HepG2 (cell line): ENCODE measurements around the gene TMEM144. TPM values are rescaled to one million over a fixed set of nuclear protein-coding genes. Genes with fewer than 3 reads are reported as not detected.
"Not testable (repeated sequence)": the region's sequence is repeated elsewhere in the genome, so short reads cannot be mapped to it uniquely, and the experiment has no call there.

Source experiments
- ATAC-seq: fragments of 200-7000 bp; cut with Tn5 transposase; 3 replicates; pipeline ENCODE4 v1.9.1; 2020; ENCODE audit warnings: mild to moderate bottlenecking, moderate library complexity
- BruUV-seq: library from RNA; stranded (reverse); fragments of 400-500 nt; replicated peaks from 2 replicates; lab custom pipeline; 2021; lab: Mats Ljungman, UMichigan
- CTCF ChIA-PET: fragments of 300-600 bp; formaldehyde crosslinking; extraction: SDS; loops from one replicate; lab custom pipeline; 2021; ENCODE audit warnings: low total read pairs, inconsistent platforms, low intra/inter-chr PET ratio; lab: Yijun Ruan, JAX
- POLR2A ChIA-PET: fragments of 350-600 bp; sonication (Branson Sonifier 250); formaldehyde crosslinking; loops from one replicate; lab custom pipeline; 2020; ENCODE audit warnings: antibody characterized with exemption, inconsistent platforms; lab: Yijun Ruan, JAX
- DNase-seq: peaks from one replicate; pipeline ENCODE4 v3.0.0-alpha.2; 2015; ENCODE audit warnings: low spot score
- FAIRE-seq: peaks from 3 replicates; lab custom pipeline; 2011; peaks lifted over from hg19 to GRCh38; lab: Jason Lieb, UNC
- H2AFZ ChIP-seq: one replicate; pipeline ENCODE4 v1.6.1; 2011; ENCODE audit warnings: low read length, inconsistent platforms
- H3K27ac ChIP-seq: fragments of 300-600 bp; 3 replicates; pipeline ENCODE4 v1.8.0; 2011; ENCODE audit warnings: mixed run types, mild to moderate bottlenecking, mixed read lengths, low read length, inconsistent platforms; ENCODE audit not compliant: insufficient read depth; ENCODE audit errors: extremely low read length
- H3K27me3 ChIP-seq, 2 experiments: fragments of 200-600 bp in 1 of 2; 2 replicates in 1 of 2; 3 replicates in 1 of 2; pipeline versions ENCODE4 v1.6.0 to v1.8.0; 2011; ENCODE audit warnings: low read length in 2 of 2, mild to moderate bottlenecking in 2 of 2, moderate library complexity in 2 of 2, inconsistent platforms in 1 of 2; ENCODE audit not compliant: insufficient read depth in 2 of 2, control insufficient read depth in 1 of 2
- H3K36me3 ChIP-seq, 2 experiments: fragments of 200-600 bp in 1 of 2; replicated peaks in 1 of 2; 2 replicates in 1 of 2; 3 replicates in 1 of 2; pipeline versions ENCODE4 v1.5.1 to v1.8.0; 2011; ENCODE audit warnings: low read length in 2 of 2, inconsistent platforms in 1 of 2; ENCODE audit not compliant: insufficient read depth in 2 of 2, control insufficient read depth in 1 of 2
- H3K4me1 ChIP-seq: 2 replicates; pipeline ENCODE4 v1.5.1; 2012; ENCODE audit warnings: low read length, inconsistent platforms; ENCODE audit not compliant: insufficient read depth
- H3K4me2 ChIP-seq: 2 replicates; pipeline ENCODE4 v1.6.0; 2011; ENCODE audit warnings: low read depth, low read length, inconsistent platforms
- H3K4me3 ChIP-seq, 3 experiments: fragments of 200-600 bp in 1 of 3; sonication (generic), shearing (Covaris generic) in 1 of 3; replicated peaks in 1 of 3; 2 replicates each; pipeline ENCODE4 v1.5.1; 2011 to 2016; ENCODE audit warnings: low read length in 3 of 3, inconsistent platforms in 2 of 3, low read depth in 2 of 3, mild to moderate bottlenecking in 2 of 3, control low read depth in 1 of 3, mixed read lengths in 1 of 3; ENCODE audit not compliant: insufficient read depth in 1 of 3
- H3K79me2 ChIP-seq: one replicate; pipeline ENCODE4 v1.6.1; 2011; ENCODE audit warnings: low read length, inconsistent platforms; ENCODE audit not compliant: insufficient read depth
- H3K9ac ChIP-seq: 2 replicates; pipeline ENCODE4 v1.6.0; 2011; ENCODE audit warnings: mild to moderate bottlenecking, low read depth, low read length, inconsistent platforms; ENCODE audit not compliant: insufficient read depth
- H3K9me3 ChIP-seq: 2 replicates; pipeline ENCODE4 v1.5.1; 2012; ENCODE audit warnings: mild to moderate bottlenecking, low read length
- H4K20me1 ChIP-seq: 2 replicates; pipeline ENCODE4 v1.6.0; 2011; ENCODE audit warnings: inconsistent platforms, mild to moderate bottlenecking, low read length, moderate library complexity; ENCODE audit not compliant: insufficient read depth
- AGO1 ChIP-seq: fragments of 200-400 bp; formaldehyde crosslinking; IDR thresholded peaks from 2 replicates; pipeline ENCODE4 v1.6.1; 2017; ENCODE audit warnings: mild to moderate bottlenecking, low read depth, low read length, moderate library complexity; ENCODE audit not compliant: poor library complexity, severe bottlenecking
- BRD4 ChIP-seq: sonication (generic); formaldehyde crosslinking; IDR thresholded peaks from 2 replicates; pipeline ENCODE4 v1.4.0; 2020; ENCODE audit warnings: missing genetic modification reagents
- GPN1 ChIP-seq: sonication (generic); formaldehyde crosslinking; IDR thresholded peaks from 2 replicates; pipeline ENCODE4 v1.5.1; 2020; ENCODE audit warnings: missing genetic modification reagents, borderline replicate concordance
- JARID2 ChIP-seq: sonication (generic); formaldehyde crosslinking; IDR thresholded peaks from 2 replicates; pipeline ENCODE4 v1.8.1; 2023; ENCODE audit warnings: missing genetic modification reagents, inconsistent platforms; ENCODE audit not compliant: insufficient replicate concordance
- NR2F6 ChIP-seq, 2 experiments: IDR thresholded peaks; 2 replicates each; pipeline ENCODE4 v1.6.1; 2016; ENCODE audit warnings: antibody characterized with exemption in 1 of 2, mild to moderate bottlenecking in 1 of 2
- PBX2 ChIP-seq: IDR thresholded peaks from 2 replicates; pipeline ENCODE4 v1.6.1; 2016; ENCODE audit warnings: control low read depth
- RAD21 ChIP-seq: fragments of 450-650 bp; formaldehyde crosslinking; IDR thresholded peaks from 2 replicates; pipeline ENCODE4 v1.5.0; 2020; ENCODE audit warnings: mild to moderate bottlenecking
- SNAPC5 ChIP-seq: sonication (generic); formaldehyde crosslinking; IDR thresholded peaks from 2 replicates; pipeline ENCODE4 v1.8.1; 2023; ENCODE audit warnings: mild to moderate bottlenecking, missing genetic modification reagents, borderline replicate concordance
- YEATS4 ChIP-seq: sonication (generic); formaldehyde crosslinking; IDR thresholded peaks from 2 replicates; pipeline ENCODE4 v1.4.0; 2020; ENCODE audit warnings: missing genetic modification reagents, borderline replicate concordance
- ZNF101 ChIP-seq: sonication (generic); formaldehyde crosslinking; IDR thresholded peaks from 2 replicates; pipeline ENCODE4 v1.4.0; 2020; ENCODE audit warnings: mild to moderate bottlenecking, low read depth, missing genetic modification reagents, borderline replicate concordance
- ZNF34 ChIP-seq: sonication (generic); formaldehyde crosslinking; IDR thresholded peaks from 2 replicates; pipeline ENCODE4 v1.4.0; 2020; ENCODE audit warnings: mild to moderate bottlenecking, missing genetic modification reagents, borderline replicate concordance
- ZNF350 ChIP-seq: sonication (generic); formaldehyde crosslinking; IDR thresholded peaks from 2 replicates; pipeline ENCODE4 v1.4.0; 2020; ENCODE audit warnings: mild to moderate bottlenecking, low read depth, missing genetic modification reagents, borderline replicate concordance
- ZNF570 ChIP-seq: sonication (generic); formaldehyde crosslinking; IDR thresholded peaks from 2 replicates; pipeline ENCODE4 v1.4.0; 2020; ENCODE audit warnings: mild to moderate bottlenecking, missing genetic modification reagents, borderline replicate concordance
- ZNF878 ChIP-seq: sonication (generic); formaldehyde crosslinking; IDR thresholded peaks from 2 replicates; pipeline ENCODE4 v1.8.1; 2023; ENCODE audit warnings: mild to moderate bottlenecking, missing genetic modification reagents, moderate library complexity
- whole genome bisulfite sequencing: methylation state at CpG from one replicate; pipeline ENCODE4 v1.1.6; 2017; ENCODE audit warnings: low lambda C conversion rate; 5-methylcytosine and 5-hydroxymethylcytosine counted together
- in situ Hi-C: cut with HindIII; loops from 2 replicates; pipeline ENCODE4 v1.10.0; 2017; ENCODE audit warnings: low pct_unique_long_range_greater_than_20kb; ENCODE audit not compliant: extremely low pct_ligation_motif_present
- intact Hi-C: fragments of 100-400 bp; cut with micrococcal nuclease; formaldehyde crosslinking; loops from one replicate; pipeline ENCODE4 v1.10.0; 2022; ENCODE audit not compliant: unreplicated experiment
- polyA plus RNA-seq, 8 experiments: library from polyadenylated mRNA; depleted of rRNA in 3 of 8; stranded (reverse) in 7 of 8; unstranded in 1 of 8; fragments of >200 nt; fragmentation: Illumina TruSeq in 4 of 8; extraction: Trizol in 4 of 8; gene quantifications; 2 replicates each; pipeline versions ENCODE4 v1.2.1 to v1.2.3, GENCODE V29; 2011 to 2016; ENCODE audit warnings: low read depth in 4 of 8, missing spikeins in 1 of 8, mixed read lengths in 1 of 8; ENCODE audit not compliant: insufficient read depth in 1 of 8
- total RNA-seq, 5 experiments: library from RNA; depleted of rRNA; stranded (reverse); fragments of >200 nt; fragmentation: Illumina TruSeq; extraction: Trizol; gene quantifications; 2 replicates each; pipeline ENCODE4 v1.2.3, GENCODE V29; 2016; ENCODE audit warnings: low read depth in 1 of 5
- TF ChIP-seq, protein P1 (sequence below): sonication (generic); formaldehyde crosslinking; IDR thresholded peaks from 2 replicates; pipeline ENCODE4 v1.9.0; 2021; ENCODE audit warnings: missing genetic modification reagents, mild to moderate bottlenecking, borderline replicate concordance
- TF ChIP-seq, protein P2 (sequence below): sonication (generic); formaldehyde crosslinking; IDR thresholded peaks from 2 replicates; pipeline ENCODE4 v1.4.0; 2020; ENCODE audit warnings: low read depth, mild to moderate bottlenecking, missing genetic modification reagents

The TMEM144 gene
- total and polyA plus RNA-seq, 2 of the 13 experiments (the other 11 are each of a cell fraction or from before 2014, with no cell fraction given), result 10.9 to 12.3 TPM

- no peaks in the 10 kb centered on the region for H3K27me3 ChIP-seq
- H3K9ac ChIP-seq, result no peak overlapping the region
- CTCF ChIA-PET, result no interaction called here
- no peaks in the 10 kb centered on the region for H4K20me1 ChIP-seq
- H3K4me1 ChIP-seq, result no peaks in the 10 kb centered on the region
- intact Hi-C loops, result no loop called here
- no peak overlapping the region for H3K27ac ChIP-seq
- no peaks in the 10 kb centered on the region for H3K79me2 ChIP-seq
- 94% methylated on average over 1 of the region's 1 CpG for WGBS
- H3K4me3 ChIP-seq, result no peak overlapping the region
- TF ChIP-seq, protein P1, sequence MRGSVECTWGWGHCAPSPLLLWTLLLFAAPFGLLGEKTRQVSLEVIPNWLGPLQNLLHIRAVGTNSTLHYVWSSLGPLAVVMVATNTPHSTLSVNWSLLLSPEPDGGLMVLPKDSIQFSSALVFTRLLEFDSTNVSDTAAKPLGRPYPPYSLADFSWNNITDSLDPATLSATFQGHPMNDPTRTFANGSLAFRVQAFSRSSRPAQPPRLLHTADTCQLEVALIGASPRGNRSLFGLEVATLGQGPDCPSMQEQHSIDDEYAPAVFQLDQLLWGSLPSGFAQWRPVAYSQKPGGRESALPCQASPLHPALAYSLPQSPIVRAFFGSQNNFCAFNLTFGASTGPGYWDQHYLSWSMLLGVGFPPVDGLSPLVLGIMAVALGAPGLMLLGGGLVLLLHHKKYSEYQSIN (CRISPR knock-in tag), result no peak
- TF ChIP-seq ZNF878 (CRISPR knock-in tag) (no peak), AGO1 (no peak), RAD21 (CRISPR knock-in tag) (no peak), NR2F6 (IDR thresholded peaks at IDR 0.05) (no peak), NR2F6 (CRISPR knock-in tag; IDR thresholded peaks at IDR 0.05) (no peak), ZNF570 (no peak), PBX2 (CRISPR knock-in tag) (no peak), SNAPC5 (no peak), GPN1 (CRISPR knock-in tag) (no peak), ZNF34 (CRISPR knock-in tag) (no peak), BRD4 (CRISPR knock-in tag) (no peak), JARID2 (no peak), ZNF101 (CRISPR knock-in tag) (no peak), YEATS4 (no peak), ZNF350 (CRISPR knock-in tag) (no peak)
- TF ChIP-seq, protein P2, sequence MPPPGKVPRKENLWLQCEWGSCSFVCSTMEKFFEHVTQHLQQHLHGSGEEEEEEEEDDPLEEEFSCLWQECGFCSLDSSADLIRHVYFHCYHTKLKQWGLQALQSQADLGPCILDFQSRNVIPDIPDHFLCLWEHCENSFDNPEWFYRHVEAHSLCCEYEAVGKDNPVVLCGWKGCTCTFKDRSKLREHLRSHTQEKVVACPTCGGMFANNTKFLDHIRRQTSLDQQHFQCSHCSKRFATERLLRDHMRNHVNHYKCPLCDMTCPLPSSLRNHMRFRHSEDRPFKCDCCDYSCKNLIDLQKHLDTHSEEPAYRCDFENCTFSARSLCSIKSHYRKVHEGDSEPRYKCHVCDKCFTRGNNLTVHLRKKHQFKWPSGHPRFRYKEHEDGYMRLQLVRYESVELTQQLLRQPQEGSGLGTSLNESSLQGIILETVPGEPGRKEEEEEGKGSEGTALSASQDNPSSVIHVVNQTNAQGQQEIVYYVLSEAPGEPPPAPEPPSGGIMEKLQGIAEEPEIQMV, result no peak
- TF ChIP-seq, all 625 proteins: peak for 0
- in situ Hi-C loops, result no loop called here
- Histone ChIP-seq H2AFZ (no peak overlapping the region), H3K36me3 (no peaks in the 10 kb centered on the region; a peak in 2 of 5 replicates), H3K4me2 (no peak overlapping the region), H3K9me3 (no peaks in the 10 kb centered on the region)
- DNase-seq (no peak), FAIRE-seq (no peak), ATAC-seq (no peak)
- BruUV-seq, result no TSS peak
- POLR2A ChIA-PET, result no interaction called here
Observed at GRCh38 chr4:158219623-158220022, 9.3 kb downstream of the TMEM144 start.

GRCh38 chr4:158224318-158224717, 14.0 kb downstream of the TMEM144 start:
- ATAC-seq, H3K79me2 ChIP-seq, H3K27ac ChIP-seq, H3K9ac ChIP-seq, H3K4me1 ChIP-seq, POLR2A ChIA-PET, H2AFZ ChIP-seq, H3K4me3 ChIP-seq, DNase-seq, H3K4me2 ChIP-seq, H4K20me1 ChIP-seq, BruUV-seq, CTCF ChIA-PET, intact Hi-C loops, H3K27me3 ChIP-seq, FAIRE-seq, H3K36me3 ChIP-seq, in situ Hi-C loops, H3K9me3 ChIP-seq: not testable (repeated sequence)
- 98% methylated on average over 4 of the region's 4 CpGs for WGBS
